OCI-LY7 (cell line): ENCODE measurements around the gene CRYBB3.

Experiments used
- EZH2phosphoT487 ChIP-seq: fragments of 200-600 bp; sonication (generic); IDR thresholded peaks from 2 replicates; pipeline ENCODE4 v1.6.1; 2018; ENCODE audit warnings: low read depth, borderline replicate concordance, mild to moderate bottlenecking, mixed run types, antibody characterized with exemption, low read length, moderate library complexity, mixed read lengths
- TF ChIP-seq, protein P1 (sequence below): fragments of 200-600 bp; sonication (generic); conservative IDR thresholded peaks from 2 replicates; pipeline ENCODE4 v1.5.1; 2014; ENCODE audit warnings: mild to moderate bottlenecking, antibody characterized with exemption, low read length, moderate library complexity, mixed read lengths

GRCh38 chr22:25160120-25160996 is 39.3 kb upstream of the CRYBB3 start:
- TF ChIP-seq, protein P1, sequence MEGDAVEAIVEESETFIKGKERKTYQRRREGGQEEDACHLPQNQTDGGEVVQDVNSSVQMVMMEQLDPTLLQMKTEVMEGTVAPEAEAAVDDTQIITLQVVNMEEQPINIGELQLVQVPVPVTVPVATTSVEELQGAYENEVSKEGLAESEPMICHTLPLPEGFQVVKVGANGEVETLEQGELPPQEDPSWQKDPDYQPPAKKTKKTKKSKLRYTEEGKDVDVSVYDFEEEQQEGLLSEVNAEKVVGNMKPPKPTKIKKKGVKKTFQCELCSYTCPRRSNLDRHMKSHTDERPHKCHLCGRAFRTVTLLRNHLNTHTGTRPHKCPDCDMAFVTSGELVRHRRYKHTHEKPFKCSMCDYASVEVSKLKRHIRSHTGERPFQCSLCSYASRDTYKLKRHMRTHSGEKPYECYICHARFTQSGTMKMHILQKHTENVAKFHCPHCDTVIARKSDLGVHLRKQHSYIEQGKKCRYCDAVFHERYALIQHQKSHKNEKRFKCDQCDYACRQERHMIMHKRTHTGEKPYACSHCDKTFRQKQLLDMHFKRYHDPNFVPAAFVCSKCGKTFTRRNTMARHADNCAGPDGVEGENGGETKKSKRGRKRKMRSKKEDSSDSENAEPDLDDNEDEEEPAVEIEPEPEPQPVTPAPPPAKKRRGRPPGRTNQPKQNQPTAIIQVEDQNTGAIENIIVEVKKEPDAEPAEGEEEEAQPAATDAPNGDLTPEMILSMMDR = no peak
- TF ChIP-seq EZH2phosphoT487 = no peak
